Lower lobe of right lung (tissue), 2 donors: Measurements from ENCODE around the gene SIRPD. TPM values are rescaled to one million over a fixed set of nuclear protein-coding genes. Genes with fewer than 3 reads are reported as not detected.

Experiments used
- ATAC-seq, 2 donors: fragments of 200-7000 bp; cut with Tn5 transposase; one replicate each; pipeline ENCODE4 v1.9.1; 2020 to 2022; ENCODE audit warnings: mild to moderate bottlenecking in 2 of 2, moderate library complexity in 2 of 2
- DNase-seq: peaks from one replicate; pipeline ENCODE4 v3.0.0-alpha.2; 2020
- H3K27ac ChIP-seq: fragments of 200-600 bp; one replicate; pipeline ENCODE4 v1.8.0; 2022
- H3K27me3 ChIP-seq: fragments of 200-600 bp; one replicate; pipeline ENCODE4 v1.8.0; 2022; ENCODE audit warnings: low read depth
- H3K36me3 ChIP-seq: fragments of 200-600 bp; one replicate; pipeline ENCODE4 v1.8.0; 2022; ENCODE audit warnings: mild to moderate bottlenecking
- H3K4me1 ChIP-seq: fragments of 200-600 bp; one replicate; pipeline ENCODE4 v1.8.0; 2022
- H3K4me3 ChIP-seq: fragments of 200-600 bp; one replicate; pipeline ENCODE4 v1.8.0; 2022; ENCODE audit warnings: mild to moderate bottlenecking
- H3K9me3 ChIP-seq: fragments of 200-600 bp; one replicate; pipeline ENCODE4 v1.8.0; 2022
- intact Hi-C: fragments of 100-400 bp; cut with DNase I; formaldehyde crosslinking; loops from one replicate; pipeline ENCODE4 v1.11.0; 2022
- total RNA-seq: library from RNA; stranded (reverse); fragmentation: NEBNext Ultra II Directional; extraction: Animal tissue kit (Norgen Biotek cat#: 25700); gene quantifications from one replicate; pipeline ENCODE4 v1.2.1, GENCODE V29; 2021
- TF ChIP-seq, protein P1 (sequence below): fragments of 200-600 bp; IDR thresholded peaks from one replicate; pipeline ENCODE4 v1.8.0; 2022; ENCODE audit warnings: antibody characterized with exemption, mild to moderate bottlenecking
- donor health status: DM: no; HTN: yes; CAD: no; lungs with severe emphysema.

The SIRPD gene
- total RNA-seq, 1 donor from 2014 or later: 1.5 TPM

DNA sequence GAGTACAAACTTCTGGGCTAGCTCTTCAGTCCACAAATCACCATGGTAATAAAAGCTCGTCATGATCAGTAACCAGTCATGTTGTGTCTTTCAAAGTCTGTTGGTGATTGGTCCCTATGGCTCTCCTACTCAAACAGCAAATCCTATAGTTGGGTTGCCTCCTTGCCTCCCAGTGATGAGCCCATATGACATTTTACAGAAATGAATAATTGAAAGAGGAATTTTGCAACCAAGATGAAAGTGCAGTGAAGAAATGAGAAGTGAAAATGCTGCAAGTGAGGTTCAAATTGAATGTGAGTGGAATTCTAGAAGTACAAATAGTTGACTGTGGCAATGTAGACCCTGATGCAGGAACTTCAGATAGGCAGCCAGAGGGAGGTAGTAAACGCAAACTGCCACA, 5.1 kb upstream of the SIRPD start:
- intact Hi-C loops: no loop called here
- Histone ChIP-seq H3K4me1 (no peaks in the 10 kb centered on the region), H3K27me3 (no peaks in the 10 kb centered on the region), H3K4me3 (no peak overlapping the region), H3K36me3 (no peaks in the 10 kb centered on the region), H3K27ac (no peak overlapping the region), H3K9me3 (no peaks in the 10 kb centered on the region)
- ATAC-seq: peak in 1 of 2 donors; percentile 12
- TF ChIP-seq, protein P1, sequence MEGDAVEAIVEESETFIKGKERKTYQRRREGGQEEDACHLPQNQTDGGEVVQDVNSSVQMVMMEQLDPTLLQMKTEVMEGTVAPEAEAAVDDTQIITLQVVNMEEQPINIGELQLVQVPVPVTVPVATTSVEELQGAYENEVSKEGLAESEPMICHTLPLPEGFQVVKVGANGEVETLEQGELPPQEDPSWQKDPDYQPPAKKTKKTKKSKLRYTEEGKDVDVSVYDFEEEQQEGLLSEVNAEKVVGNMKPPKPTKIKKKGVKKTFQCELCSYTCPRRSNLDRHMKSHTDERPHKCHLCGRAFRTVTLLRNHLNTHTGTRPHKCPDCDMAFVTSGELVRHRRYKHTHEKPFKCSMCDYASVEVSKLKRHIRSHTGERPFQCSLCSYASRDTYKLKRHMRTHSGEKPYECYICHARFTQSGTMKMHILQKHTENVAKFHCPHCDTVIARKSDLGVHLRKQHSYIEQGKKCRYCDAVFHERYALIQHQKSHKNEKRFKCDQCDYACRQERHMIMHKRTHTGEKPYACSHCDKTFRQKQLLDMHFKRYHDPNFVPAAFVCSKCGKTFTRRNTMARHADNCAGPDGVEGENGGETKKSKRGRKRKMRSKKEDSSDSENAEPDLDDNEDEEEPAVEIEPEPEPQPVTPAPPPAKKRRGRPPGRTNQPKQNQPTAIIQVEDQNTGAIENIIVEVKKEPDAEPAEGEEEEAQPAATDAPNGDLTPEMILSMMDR: no peak
- DNase-seq: no peak

DNA sequence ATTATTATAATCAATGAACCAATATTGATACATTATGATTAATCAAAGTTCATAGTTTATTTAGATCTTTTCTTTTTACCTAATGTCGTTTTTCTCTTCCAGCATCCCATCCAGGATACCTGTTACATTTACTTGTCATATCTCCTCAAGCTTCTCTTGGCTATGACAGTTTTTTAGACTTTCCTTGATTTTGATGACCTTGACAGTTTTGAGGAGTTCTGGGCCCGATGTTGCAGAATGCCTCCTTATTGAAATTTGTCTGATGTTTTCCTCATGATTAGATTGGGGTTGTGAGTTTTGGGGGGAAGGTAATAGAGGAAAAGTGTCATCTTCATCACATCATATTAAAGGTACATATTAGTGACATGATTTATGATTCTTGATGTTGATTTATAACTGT, 3.8 kb upstream of the SIRPD start:
- DNase-seq: no peak
- Histone ChIP-seq H3K36me3 (no peaks in the 10 kb centered on the region), H3K27ac (no peak overlapping the region), H3K27me3 (no peaks in the 10 kb centered on the region), H3K9me3 (no peaks in the 10 kb centered on the region), H3K4me1 (no peaks in the 10 kb centered on the region), H3K4me3 (no peak overlapping the region)
- TF ChIP-seq, protein P1: no peak
- intact Hi-C loops: no loop called here
- ATAC-seq: no peak

DNA sequence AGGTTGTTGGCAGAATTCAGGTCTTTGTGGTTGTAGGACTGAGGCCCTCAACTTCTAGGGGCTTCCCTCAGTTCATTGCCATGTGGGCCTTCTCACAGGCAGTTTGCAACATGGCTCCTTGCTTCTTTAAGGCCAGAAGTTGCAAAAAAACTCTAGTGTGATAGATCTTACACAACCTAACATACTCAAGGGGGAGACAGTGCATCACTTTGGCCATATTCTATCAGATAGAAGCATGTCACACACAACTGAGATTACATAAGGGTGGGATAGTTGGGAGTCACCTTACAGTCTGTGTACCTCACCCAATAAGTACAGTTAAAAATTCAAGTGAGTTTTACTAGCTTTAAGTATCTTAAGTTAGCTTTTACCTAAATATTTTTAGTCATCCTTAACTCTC, 1.6 kb downstream of the SIRPD start:
- intact Hi-C loops: no loop called here
- DNase-seq (no peak), ATAC-seq (no peak)
- Histone ChIP-seq H3K27ac (no peak overlapping the region), H3K27me3 (no peaks in the 10 kb centered on the region), H3K4me3 (no peak overlapping the region), H3K9me3 (no peaks in the 10 kb centered on the region), H3K4me1 (no peaks in the 10 kb centered on the region), H3K36me3 (no peaks in the 10 kb centered on the region)
- TF ChIP-seq, protein P1: no peak

DNA sequence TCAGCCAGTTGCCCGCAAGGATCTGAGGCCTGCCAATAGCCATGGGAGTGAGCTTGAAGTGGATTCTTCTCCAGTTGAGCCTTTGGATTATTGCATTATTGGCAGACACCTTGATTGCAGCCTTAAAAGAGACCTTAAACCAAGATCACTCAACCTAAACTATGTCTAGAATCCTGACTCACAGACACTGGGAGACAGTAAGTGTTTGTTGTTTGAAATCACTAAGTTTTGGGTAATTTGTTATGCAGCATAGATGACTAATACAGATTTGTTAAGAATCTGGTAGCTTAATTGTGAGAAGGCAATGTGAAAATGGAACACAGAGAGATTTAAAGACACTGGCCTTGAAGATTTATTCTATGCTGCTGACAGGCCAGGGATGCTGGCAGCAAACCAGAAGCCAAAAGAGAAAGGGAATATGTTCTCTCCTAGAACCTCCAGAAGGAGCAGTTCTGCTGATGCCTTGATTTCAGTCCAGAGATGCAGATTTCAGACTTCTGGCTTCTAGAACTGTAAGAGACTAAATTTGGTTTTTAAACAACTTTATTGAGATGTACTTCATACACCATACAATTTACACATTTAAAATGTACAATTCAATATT, 17.6 kb downstream of the SIRPD start:
- Histone ChIP-seq H3K27ac (no peak overlapping the region), H3K9me3 (no peaks in the 10 kb centered on the region), H3K4me1 (peaks cover 4% of the 10 kb centered on the region), H3K36me3 (no peaks in the 10 kb centered on the region), H3K27me3 (no peaks in the 10 kb centered on the region), H3K4me3 (no peak overlapping the region)
- intact Hi-C loops: no loop called here
- no peak for ATAC-seq
- TF ChIP-seq, protein P1: no peak
- DNase-seq: no peak

DNA sequence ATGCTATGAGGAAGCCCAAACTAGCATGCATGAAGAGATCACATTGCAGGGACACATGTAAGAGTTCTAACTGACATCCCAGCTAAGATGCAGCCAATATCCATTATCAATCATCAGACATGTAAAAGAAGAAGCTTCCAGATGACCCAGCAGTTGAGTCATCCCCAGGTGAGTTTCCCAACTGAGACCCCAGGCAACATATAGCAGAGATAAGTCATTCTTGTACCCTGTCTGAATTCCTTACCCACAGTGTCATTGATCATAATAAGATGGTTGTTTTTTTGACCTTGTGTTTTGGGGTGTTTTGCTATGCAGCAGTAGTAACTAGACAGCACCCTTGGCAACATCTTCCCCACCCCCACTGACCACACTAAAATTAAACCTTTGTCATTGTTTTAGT, 18.9 kb downstream of the SIRPD start:
- H3K4me3 ChIP-seq: no peak overlapping the region
- H3K4me1 ChIP-seq: peaks cover 4% of the 10 kb centered on the region
- H3K27ac ChIP-seq: no peak overlapping the region
- no peaks in the 10 kb centered on the region for H3K9me3 ChIP-seq
- intact Hi-C loops: no loop called here
- ATAC-seq (no peak), DNase-seq (no peak)
- TF ChIP-seq, protein P1: no peak
- no peaks in the 10 kb centered on the region for H3K36me3 ChIP-seq
- no peaks in the 10 kb centered on the region for H3K27me3 ChIP-seq

DNA sequence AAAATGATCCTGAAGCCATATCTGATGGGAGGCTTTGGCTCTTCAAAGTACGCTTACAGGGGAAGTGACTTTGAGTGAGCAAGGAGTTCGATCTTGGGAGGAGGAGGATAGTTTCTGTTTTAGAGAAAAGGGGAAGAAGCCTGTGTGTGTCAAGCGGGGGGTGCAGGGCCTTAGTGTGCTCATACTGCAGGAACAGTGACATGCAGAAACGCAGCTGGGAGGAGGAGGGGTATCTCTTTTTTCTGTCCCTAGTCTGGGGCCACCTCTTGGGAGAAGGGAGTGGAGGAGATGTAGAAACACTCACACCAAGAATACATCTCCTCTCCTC, 19.8 kb downstream of the SIRPD start:
- DNase-seq: peak; percentile 79
- Histone ChIP-seq H3K4me1 (peaks cover 4% of the 10 kb centered on the region), H3K27me3 (no peaks in the 10 kb centered on the region), H3K4me3 (no peak overlapping the region), H3K36me3 (no peaks in the 10 kb centered on the region), H3K9me3 (no peaks in the 10 kb centered on the region), H3K27ac (peak overlapping the region; percentile 78)
- TF ChIP-seq, protein P1: no peak
- intact Hi-C loops: no loop called here
- peak; percentile 79 to 86 for ATAC-seq
